Measurements from ENCODE around the gene CISD3.

Gene CISD3

GRCh38 chr17:38745545-38745944 is 15.4 kb downstream of the CISD3 start:
- DNase-seq (ENCODE audit: low spot score), result no peak

- DNase-seq (ENCODE audit: low spot score), result no peak
Measured at GRCh38 chr17:38746004-38746848, 16.1 kb downstream of the CISD3 start.

GRCh38 chr17:38746849-38747462 is 16.8 kb downstream of the CISD3 start:
- no peak for DNase-seq (ENCODE audit: low spot score)

- DNase-seq (ENCODE audit: low spot score), result peak; percentile 30
Measured at GRCh38 chr17:38747463-38748148, 17.5 kb downstream of the CISD3 start.

- DNase-seq (ENCODE audit: low spot score), result peak; percentile 82
Measured at GRCh38 chr17:38748149-38748891, 18.2 kb downstream of the CISD3 start, which contains the start of gene PCGF2. TSS of gene PCGF2 (minus strand) at chr17:38748336. CDS start at chr17:38740402, 7,934 bp downstream.

GRCh38 chr17:38748892-38749222 is 18.7 kb downstream of the CISD3 start:
- DNase-seq (ENCODE audit: low spot score), result no peak

GRCh38 chr17:38749223-38750043 is 19.3 kb downstream of the CISD3 start:
- DNase-seq (ENCODE audit: low spot score), result peak; percentile 24

- no peak for DNase-seq (ENCODE audit: low spot score)
Measured at GRCh38 chr17:38750044-38750311, 19.8 kb downstream of the CISD3 start.

- DNase-seq (ENCODE audit: low spot score), result no peak
Measured at GRCh38 chr17:38750312-38751121, 20.4 kb downstream of the CISD3 start.

- DNase-seq (ENCODE audit: low spot score), result no peak
Measured at GRCh38 chr17:38751144-38751807, 21.1 kb downstream of the CISD3 start.

- DNase-seq (ENCODE audit: low spot score), result peak; percentile 84
Measured at GRCh38 chr17:38751808-38752307, 21.7 kb downstream of the CISD3 start.

- DNase-seq (ENCODE audit: low spot score), result peak; percentile 99
Measured at GRCh38 chr17:38752308-38753070, 22.3 kb downstream of the CISD3 start, which contains the start of gene PSMB3. TSS of gene PSMB3 (plus strand) at chr17:38752741. CDS start at chr17:38752827, 86 bp downstream.

GRCh38 chr17:38753071-38753506 is 22.9 kb downstream of the CISD3 start:
- no peak for DNase-seq (ENCODE audit: low spot score)

- peak; percentile 27 for DNase-seq (ENCODE audit: low spot score)
Measured at GRCh38 chr17:38761612-38762011, 31.5 kb downstream of the CISD3 start.

- no peak for DNase-seq (ENCODE audit: low spot score)
Measured at GRCh38 chr17:38762231-38762630, 32.1 kb downstream of the CISD3 start.

- no peak for DNase-seq (ENCODE audit: low spot score)
Measured at GRCh38 chr17:38766341-38766740, 36.2 kb downstream of the CISD3 start.

- no peak for DNase-seq (ENCODE audit: low spot score)
Measured at GRCh38 chr17:38768417-38768816, 38.3 kb downstream of the CISD3 start.

- DNase-seq (ENCODE audit: low spot score), result no peak
Measured at GRCh38 chr17:38773258-38773657, 43.1 kb downstream of the CISD3 start.
